ENCODE results near the gene HABP2.

Gene HABP2

GRCh38 chr10:113557903-113558321 lies 5.1 kb downstream of the HABP2 start:
- DNase-seq (ENCODE audit: low spot score), result no peak

DNA sequence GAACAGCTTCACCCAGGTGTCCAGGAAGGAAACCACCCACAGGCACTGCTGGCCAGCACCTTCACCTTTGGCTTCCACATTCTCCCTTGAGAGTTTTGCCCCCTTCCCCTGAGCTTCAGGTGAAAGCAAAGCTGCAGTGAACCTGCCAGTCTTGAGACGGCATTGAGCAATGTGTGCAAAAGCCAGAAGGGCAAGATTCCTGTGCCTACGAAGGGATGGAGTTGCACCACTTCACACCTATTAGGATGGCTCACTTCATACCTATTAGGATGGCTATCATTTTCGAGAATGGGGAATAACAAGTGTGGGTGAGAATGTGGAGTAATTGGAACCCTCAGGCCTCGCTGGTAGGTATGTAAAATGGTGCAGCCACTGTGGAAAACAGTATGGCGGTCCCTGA lies 7.2 kb downstream of the HABP2 start:
- DNase-seq (ENCODE audit: low spot score), result no peak

DNA sequence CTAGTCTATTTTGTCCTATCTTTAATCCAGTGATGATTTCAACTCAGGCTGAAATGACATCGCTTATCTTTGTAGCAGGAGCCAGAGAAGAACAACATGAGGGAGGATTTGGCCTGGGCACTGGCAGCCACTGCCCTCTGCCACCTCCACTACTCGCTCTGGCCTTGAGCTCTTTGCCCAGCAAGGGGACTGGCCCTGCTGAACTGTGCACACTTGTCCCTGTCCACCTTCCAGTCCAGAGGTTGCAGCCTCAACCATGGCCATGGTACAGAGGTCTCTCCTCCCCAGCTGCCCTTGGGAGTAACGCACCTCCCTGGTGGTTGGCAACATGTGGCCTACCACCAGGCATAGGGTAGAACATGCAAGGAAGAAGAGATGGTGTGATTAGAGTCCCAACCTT lies 8.4 kb downstream of the HABP2 start:
- DNase-seq (ENCODE audit: low spot score), result no peak

- DNase-seq (ENCODE audit: low spot score), result no peak
Measured at GRCh38 chr10:113562069-113562468, 9.2 kb downstream of the HABP2 start.

GRCh38 chr10:113562704-113563103 lies 9.9 kb downstream of the HABP2 start:
- no peak for DNase-seq (ENCODE audit: low spot score)

GRCh38 chr10:113563306-113564088 lies 10.6 kb downstream of the HABP2 start:
- DNase-seq (ENCODE audit: low spot score), result peak; percentile 86

GRCh38 chr10:113565364-113565763 lies 12.5 kb downstream of the HABP2 start:
- DNase-seq (ENCODE audit: low spot score), result no peak

DNA sequence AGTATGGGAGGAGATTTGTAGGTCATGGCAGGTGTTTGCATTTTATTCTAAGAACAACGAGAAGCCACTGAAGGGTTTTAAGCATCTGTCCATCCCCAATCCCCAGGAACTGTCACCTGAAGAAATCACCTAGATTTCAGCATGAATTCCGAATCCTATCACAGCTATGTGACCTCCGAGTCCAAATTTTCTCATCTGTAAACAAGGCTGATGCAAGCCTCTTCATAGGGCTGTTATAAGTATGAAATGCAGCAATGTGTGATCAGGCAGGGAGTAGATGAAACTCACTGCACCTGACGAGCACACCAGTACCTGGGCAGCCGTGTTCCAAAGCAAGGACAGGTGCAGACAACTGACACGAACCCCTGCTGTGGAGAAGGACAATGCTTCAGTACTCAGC lies 14.0 kb downstream of the HABP2 start:
- DNase-seq (ENCODE audit: low spot score), result no peak

DNA sequence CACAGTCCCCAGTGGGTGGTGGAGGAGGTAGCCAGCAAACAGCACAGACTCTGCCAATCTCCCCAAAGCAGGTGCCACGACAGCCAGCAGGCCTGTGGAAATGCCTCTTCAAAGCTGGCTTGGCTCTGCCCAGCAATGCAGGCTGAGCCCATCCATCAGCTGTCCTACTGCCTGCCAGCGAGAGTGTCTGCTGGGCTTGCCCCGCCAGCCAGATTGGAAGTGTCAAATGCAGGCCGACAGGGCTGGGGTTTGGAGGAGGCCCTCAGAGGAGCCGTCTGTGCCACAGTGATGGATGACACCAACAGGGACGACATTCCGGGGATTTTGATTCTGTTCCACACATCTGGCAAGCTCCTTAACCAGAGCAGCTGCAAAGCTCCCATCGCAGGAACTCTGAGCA lies 16.7 kb downstream of the HABP2 start:
- no peak for DNase-seq (ENCODE audit: low spot score)

GRCh38 chr10:113572520-113573290 lies 19.9 kb downstream of the HABP2 start:
- DNase-seq (ENCODE audit: low spot score), result no peak

GRCh38 chr10:113573368-113573767 lies 20.5 kb downstream of the HABP2 start:
- DNase-seq (ENCODE audit: low spot score), result no peak

DNA sequence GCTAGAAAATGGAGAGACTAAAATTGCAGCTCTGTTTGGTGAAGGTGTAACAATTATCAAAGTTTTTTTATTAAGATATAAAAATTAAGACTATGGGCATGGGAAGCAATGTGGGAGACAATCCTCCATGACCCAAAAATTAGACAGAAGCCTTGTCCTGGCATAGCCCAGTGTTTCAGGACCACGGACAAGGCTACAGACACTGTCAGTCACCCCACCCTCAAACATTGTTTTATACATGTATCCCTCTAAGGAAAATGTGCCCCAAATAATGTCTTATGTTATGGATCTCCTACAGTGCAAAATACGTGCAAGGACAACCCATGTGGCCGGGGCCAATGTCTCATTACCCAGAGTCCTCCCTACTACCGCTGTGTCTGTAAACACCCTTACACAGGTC lies 24.0 kb downstream of the HABP2 start:
- DNase-seq (ENCODE audit: low spot score), result no peak

DNA sequence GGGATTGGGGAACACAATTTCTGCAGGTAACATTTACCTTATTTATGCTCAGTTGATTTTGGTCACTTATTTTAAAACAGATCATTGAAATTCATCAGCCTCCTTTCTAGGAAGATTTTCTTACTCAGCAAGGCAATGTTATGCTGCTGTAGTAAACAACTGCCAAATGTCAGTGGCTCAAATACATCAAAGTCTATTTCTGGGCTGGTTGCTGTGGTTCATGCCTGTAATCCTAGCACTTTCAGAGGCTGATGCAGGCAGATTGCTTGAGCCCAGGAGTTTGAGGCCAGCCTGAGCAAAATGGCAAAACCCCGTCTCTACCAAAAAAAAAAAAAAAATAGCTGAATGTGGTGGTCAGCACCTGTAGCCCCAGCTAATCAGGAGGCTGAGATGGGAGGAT lies 25.9 kb downstream of the HABP2 start:
- DNase-seq (ENCODE audit: low spot score), result no peak

DNA sequence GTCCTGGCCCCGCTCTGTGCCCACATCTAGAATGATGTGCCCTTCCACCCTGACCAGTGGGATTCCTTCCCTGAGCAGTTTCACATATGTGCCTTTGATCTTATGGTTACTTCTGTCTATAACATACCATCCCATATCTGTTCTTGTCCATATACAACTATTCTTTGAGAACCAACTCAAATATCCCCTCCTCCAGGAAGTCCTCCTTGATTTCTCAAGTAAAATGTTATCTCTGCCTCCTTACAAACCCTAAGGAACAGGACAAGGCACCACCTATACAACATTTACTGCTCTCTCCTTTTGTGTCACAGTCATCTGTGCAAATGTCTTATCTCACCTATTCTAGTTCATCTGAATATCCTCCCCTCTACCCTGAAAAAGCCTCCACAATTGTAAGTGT lies 28.2 kb downstream of the HABP2 start:
- DNase-seq (ENCODE audit: low spot score), result no peak

DNA sequence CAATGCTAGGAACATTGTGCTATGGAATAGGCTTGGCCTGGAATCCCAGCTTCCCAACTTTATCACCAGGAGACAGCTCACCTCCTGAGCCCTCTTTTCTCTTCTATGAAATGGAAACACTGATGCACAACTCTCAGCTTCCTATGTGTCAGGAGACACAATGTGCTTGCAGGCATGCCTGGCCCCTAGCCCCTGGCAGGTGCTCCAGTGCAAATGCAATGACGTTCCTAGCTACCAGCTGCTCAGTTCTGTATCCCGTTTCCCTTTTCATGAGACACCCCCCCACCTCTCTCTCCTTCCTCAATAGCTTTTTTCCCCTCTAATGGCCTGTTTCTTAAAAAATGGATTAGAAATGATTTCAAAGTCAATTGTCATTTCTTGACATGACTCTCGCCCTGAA lies 30.7 kb downstream of the HABP2 start:
- DNase-seq (ENCODE audit: low spot score), result no peak

GRCh38 chr10:113585949-113586348 lies 33.1 kb downstream of the HABP2 start:
- DNase-seq (ENCODE audit: low spot score), result no peak

DNA sequence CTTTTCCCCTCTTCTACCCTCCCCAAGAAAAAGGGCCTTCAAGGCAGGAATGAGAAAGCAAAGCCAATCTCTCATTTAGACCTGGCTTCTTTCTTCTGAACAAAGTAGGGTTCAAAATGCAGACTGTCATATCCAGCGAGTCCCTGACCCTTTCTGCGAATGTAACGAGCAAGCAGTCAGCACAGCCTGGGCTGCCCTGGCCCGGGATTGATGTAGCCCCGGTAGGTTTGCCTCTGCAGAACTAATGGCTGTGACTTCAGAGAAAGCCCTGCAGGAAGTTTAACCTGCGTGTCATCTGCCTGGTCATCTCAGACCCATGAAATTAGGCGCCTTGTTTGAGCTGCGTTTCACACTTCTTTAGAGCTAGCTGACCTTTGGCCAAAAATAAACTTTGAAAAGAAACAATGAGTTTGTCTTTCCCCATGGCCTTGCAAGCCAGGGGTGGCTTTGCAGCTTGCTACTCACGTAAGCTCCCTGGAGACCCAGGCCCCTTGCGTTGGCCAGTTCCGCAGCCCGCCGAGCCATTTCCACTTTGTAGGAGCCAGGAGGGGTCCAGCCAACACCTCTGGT lies 36.4 kb downstream of the HABP2 start:
- DNase-seq (ENCODE audit: low spot score), result no peak

GRCh38 chr10:113590581-113590980 lies 37.7 kb downstream of the HABP2 start:
- DNase-seq (ENCODE audit: low spot score), result no peak

DNA sequence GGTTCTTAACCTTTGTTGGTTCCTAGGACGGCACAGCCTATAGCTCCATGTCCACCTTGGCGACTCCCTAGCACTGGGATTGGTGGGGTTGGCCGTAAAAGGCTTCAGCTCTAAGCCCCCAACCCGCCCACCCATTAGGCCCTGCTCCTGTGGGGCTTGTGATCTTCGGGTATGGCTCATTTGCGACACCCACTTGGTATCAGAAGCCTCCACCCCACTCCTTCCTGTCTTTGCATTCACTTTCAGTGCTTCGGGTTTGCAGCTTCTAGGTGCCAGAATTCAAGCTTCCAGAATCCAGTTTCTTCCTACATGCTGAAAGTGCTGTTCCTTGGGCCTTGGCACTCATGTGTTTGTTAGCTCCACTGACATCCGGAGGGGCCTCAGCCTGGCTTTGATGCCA lies 39.5 kb downstream of the HABP2 start:
- DNase-seq (ENCODE audit: low spot score), result no peak

DNA sequence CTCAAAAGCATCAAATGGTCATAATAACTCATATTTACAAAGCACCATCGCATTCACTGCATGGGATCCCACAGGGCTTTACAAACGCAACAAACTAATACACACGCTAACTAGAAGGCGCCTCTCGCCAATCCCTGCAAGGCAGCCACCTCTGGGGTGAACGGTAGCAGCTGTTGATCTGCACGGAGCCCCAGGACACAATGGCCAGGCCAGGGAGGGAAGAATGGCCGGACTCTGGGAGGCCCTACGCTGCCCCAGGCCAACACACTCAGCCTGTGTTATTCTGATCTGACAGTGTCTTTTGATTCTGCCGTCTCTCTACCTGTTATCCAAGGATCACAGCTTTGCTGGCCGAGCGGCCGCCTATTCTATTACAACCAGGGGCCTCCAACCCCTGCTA lies 41.8 kb downstream of the HABP2 start:
- no peak for DNase-seq (ENCODE audit: low spot score)

DNA sequence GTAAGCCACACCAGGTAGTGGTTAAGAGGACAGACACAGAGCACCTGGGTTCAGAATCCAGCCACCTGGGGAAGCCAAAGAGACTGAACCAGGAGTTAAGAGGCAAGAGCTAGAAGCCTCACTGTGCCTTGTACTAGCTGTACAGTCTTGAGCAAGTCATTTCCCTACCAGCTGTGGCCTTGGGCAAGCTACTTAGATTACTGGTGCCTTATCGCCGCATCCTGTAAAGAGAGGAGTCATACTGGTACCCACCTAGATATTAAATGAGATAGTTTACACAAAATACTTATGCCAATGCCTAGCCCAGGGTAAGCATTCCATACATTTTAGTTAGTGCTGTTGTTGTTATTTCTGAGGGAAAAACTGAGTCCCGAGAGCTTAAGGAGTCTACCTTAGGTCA lies 47.7 kb downstream of the HABP2 start:
- DNase-seq (ENCODE audit: low spot score), result no peak

DNA sequence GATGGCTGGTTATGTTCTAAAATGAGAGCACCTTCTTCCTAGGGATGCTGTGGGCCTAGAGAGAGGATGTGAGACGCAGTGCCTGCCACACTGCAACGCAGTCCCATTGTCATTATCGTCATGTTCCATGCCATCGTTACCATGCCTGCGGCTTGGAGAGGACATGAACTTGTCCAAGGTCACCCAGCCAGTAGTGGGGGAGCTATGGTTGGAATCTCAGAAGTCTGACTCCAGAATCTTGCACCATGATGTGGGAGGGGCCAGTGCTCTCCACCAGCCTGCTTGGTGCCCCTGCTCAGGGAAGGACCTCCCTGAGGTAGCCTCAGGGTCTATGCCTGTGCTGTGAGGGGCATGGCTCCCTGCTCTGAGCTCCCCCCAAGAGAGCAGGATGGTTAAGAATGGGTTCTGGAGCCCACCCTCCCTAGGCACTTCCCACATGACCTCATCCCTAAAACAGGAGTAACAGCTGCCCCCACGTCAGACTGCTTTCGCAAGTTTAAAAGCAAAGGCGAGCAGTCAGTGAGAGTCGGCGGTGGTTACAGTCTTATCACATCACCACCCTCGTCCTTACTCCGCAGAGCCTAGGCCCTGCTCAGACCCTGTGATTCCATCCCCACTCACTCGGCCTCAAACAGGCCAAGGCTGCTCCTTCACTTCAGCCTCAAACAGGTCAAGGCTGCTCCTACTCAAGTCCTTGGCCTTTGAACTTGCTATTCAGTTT lies 50.4 kb downstream of the HABP2 start:
- no peak for DNase-seq (ENCODE audit: low spot score)

- no peak for DNase-seq (ENCODE audit: low spot score)
Measured at GRCh38 chr10:113604572-113604971, 51.7 kb downstream of the HABP2 start.
